GM13976 (cell line): ENCODE measurements around the gene EPHA2.

Experiments
- DNase-seq: peaks from one replicate; pipeline ENCODE4 v3.0.0; 2012; ENCODE audit warnings: low spot score
- CTCF ChIP-seq: IDR thresholded peaks from 2 replicates; pipeline ENCODE4 v1.5.1; 2012; ENCODE audit warnings: borderline replicate concordance, mild to moderate bottlenecking; ENCODE audit not compliant: insufficient read depth; ENCODE audit errors: extremely low read depth, missing control alignments, control extremely low read depth
- in situ Hi-C: fragments of 300-500 bp; cut with MboI; formaldehyde crosslinking; loops from one replicate; pipeline ENCODE4 v1.12.0; 2022; ENCODE audit warnings: low sequenced_read_pairs, mixed read lengths, inconsistent platforms; ENCODE audit not compliant: unreplicated experiment

The EPHA2 gene

GRCh38 chr1:16191916-16192546 is 36.2 kb upstream of the EPHA2 start:
- no peak for TF ChIP-seq CTCF
- in situ Hi-C loops = no loop called here
- DNase-seq = no peak

- in situ Hi-C loops = no loop called here
Observed at GRCh38 chr1:16191309-16191708, 35.4 kb upstream of the EPHA2 start.

GRCh38 chr1:16189921-16190621 is 34.2 kb upstream of the EPHA2 start:
- no peak for TF ChIP-seq CTCF
- in situ Hi-C loops = loop anchor here (5.0 kb wide), 1 partner anchor 108 kb away; no protein-coding TSS in a partner anchor
- no peak for DNase-seq

More at GRCh38 chr1:16191309-16191708, 35.4 kb upstream of the EPHA2 start:
- no peak for TF ChIP-seq CTCF
- DNase-seq = no peak

- in situ Hi-C loops = loop anchor here (5.0 kb wide), 1 partner anchor 107 kb away; no protein-coding TSS in a partner anchor
- DNase-seq = no peak
- no peak for TF ChIP-seq CTCF
Observed at GRCh38 chr1:16189003-16189402, 33.1 kb upstream of the EPHA2 start.

GRCh38 chr1:16187748-16188401 is 32.0 kb upstream of the EPHA2 start:
- in situ Hi-C loops = loop anchor here (5.0 kb wide), 1 partner anchor 106 kb away; no protein-coding TSS in a partner anchor
- TF ChIP-seq CTCF = peak; percentile 97
- DNase-seq = peak; percentile 89

- in situ Hi-C loops = loop anchor here (5.0 kb wide), 1 partner anchor 104 kb away; no protein-coding TSS in a partner anchor
Observed at GRCh38 chr1:16186655-16187235, 30.9 kb upstream of the EPHA2 start.

More at GRCh38 chr1:16186655-16187235, 30.9 kb upstream of the EPHA2 start:
- no peak for TF ChIP-seq CTCF
- DNase-seq = no peak
